ENCODE data around the gene PTAR1. TPM values are rescaled to one million over a fixed set of nuclear protein-coding genes. Genes with fewer than 3 reads are reported as not detected.

The PTAR1 gene
- total RNA-seq, 1 experiment from 2014 or later: 32.2 TPM

- TF ChIP-seq, protein P1, sequence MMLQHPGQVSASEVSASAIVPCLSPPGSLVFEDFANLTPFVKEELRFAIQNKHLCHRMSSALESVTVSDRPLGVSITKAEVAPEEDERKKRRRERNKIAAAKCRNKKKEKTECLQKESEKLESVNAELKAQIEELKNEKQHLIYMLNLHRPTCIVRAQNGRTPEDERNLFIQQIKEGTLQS (IDR thresholded peaks at IDR 0.05): no peak
- TF ChIP-seq TCF7L2 (IDR thresholded peaks at IDR 0.05; ENCODE audit: borderline replicate concordance, extremely low read depth, insufficient read depth, insufficient read length): no peak
- no peak for TF ChIP-seq EGR1 (IDR thresholded peaks at IDR 0.05; ENCODE audit: low read depth)
- TF ChIP-seq SRF (IDR thresholded peaks at IDR 0.05; ENCODE audit: low read depth): no peak
- no peak for TF ChIP-seq EZH2phosphoT487 (IDR thresholded peaks at IDR 0.05; ENCODE audit: borderline replicate concordance)
Observed at GRCh38 chr9:69696802-69697201, 63.0 kb downstream of the PTAR1 start (continued).

GRCh38 chr9:69689991-69690538 is 69.7 kb downstream of the PTAR1 start:
- ChIA-PET RAD21 (ENCODE audit: low non-redundant PET in 1 of 2, low total read pairs in 2 of 2, uncharacterized antibody in 2 of 2, unreplicated experiment in 2 of 2) (no interaction called here), CTCF (interaction anchor here (1.4 kb wide), 1 partner anchor 17 kb away, joined by 3 read pairs; no protein-coding TSS in a partner anchor), POLR2A (no interaction called here)
- Histone ChIP-seq H3K9ac (ENCODE audit: low read length) (no peak overlapping the region), H3K36me3 (ENCODE audit: control insufficient read depth in 1 of 2, insufficient read depth in 2 of 2, low read length in 2 of 2) (no peaks in the 10 kb centered on the region), H3K4me2 (ENCODE audit: low read length) (no peak overlapping the region), H4K20me1 (ENCODE audit: insufficient read depth) (no peaks in the 10 kb centered on the region), H3K27me3 (ENCODE audit: insufficient read depth, low read length) (no peaks in the 10 kb centered on the region), H3K79me2 (ENCODE audit: insufficient read depth, low read length) (no peaks in the 10 kb centered on the region), H3K27ac (ENCODE audit: low read depth, low read length) (no peak overlapping the region), H3K4me1 (ENCODE audit: control insufficient read depth in 1 of 2, insufficient read depth in 2 of 2, low read length in 2 of 2) (no peaks in the 10 kb centered on the region), H3K4me3 (replicated peaks in 1 of 2; ENCODE audit: low read depth in 1 of 2, low read length in 2 of 2) (no peak overlapping the region), H3K9me3 (ENCODE audit: control insufficient read depth in 1 of 2, insufficient read depth in 1 of 2, low read depth in 1 of 2, low read length in 2 of 2) (no peaks in the 10 kb centered on the region), H2AFZ (ENCODE audit: low read depth, low read length, poor library complexity, severe bottlenecking) (no peak overlapping the region), H3K9me2 (ENCODE audit: insufficient read depth) (no peaks in the 10 kb centered on the region)
- TF ChIP-seq FOSL1 (IDR thresholded peaks at IDR 0.05; ENCODE audit: low read depth) (no peak), POLR2AphosphoS5 (IDR thresholded peaks at IDR 0.05; ENCODE audit: low read depth, low read length) (no peak), EZH2 (IDR thresholded peaks at IDR 0.05) (no peak), EZH2phosphoT487 (IDR thresholded peaks at IDR 0.05; ENCODE audit: borderline replicate concordance) (no peak), SRF (IDR thresholded peaks at IDR 0.05; ENCODE audit: low read depth) (no peak)
- intact Hi-C loops (cut with micrococcal nuclease): loop anchor here (5.0 kb wide), 1 partner anchor 37 kb away; no protein-coding TSS in a partner anchor
- no peak for ATAC-seq
- no peak for DNase-seq (ENCODE audit: low read depth, low spot score)
- no TSS peak for BruUV-seq (replicated peaks)

DNA sequence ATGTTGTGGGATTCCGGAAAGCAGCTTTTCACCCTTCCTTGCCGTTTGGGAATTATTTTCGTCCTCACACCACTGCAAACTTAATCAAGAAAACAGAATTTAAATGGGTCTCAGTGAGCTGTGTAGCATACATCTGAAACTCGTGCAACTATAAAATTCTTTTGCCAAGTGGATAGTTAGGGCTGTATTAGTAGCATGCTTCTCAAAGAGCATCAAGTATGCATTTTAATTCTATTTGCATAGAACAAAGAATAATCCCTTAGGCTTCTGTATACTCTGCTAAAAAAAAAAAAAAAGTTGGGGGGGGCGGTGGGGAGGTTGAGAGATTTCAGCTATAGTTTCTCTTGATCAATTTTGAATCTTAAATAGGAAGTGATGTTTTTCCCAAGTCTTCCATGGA is 75.9 kb downstream of the PTAR1 start:
- no peak overlapping the region for H3K9ac ChIP-seq (ENCODE audit: low read length)
- no peak for ATAC-seq
- no peaks in the 10 kb centered on the region for H3K79me2 ChIP-seq (ENCODE audit: insufficient read depth, low read length)
- no peak overlapping the region for H3K27ac ChIP-seq (ENCODE audit: low read depth, low read length)
- intact Hi-C loops (cut with micrococcal nuclease): no loop called here
- ChIA-PET POLR2A (no interaction called here), CTCF (no interaction called here), RAD21 (ENCODE audit: low non-redundant PET in 1 of 2, low total read pairs in 2 of 2, uncharacterized antibody in 2 of 2, unreplicated experiment in 2 of 2) (no interaction called here)
- no peaks in the 10 kb centered on the region for H3K27me3 ChIP-seq (ENCODE audit: insufficient read depth, low read length)
- no peak overlapping the region for H2AFZ ChIP-seq (ENCODE audit: low read depth, low read length, poor library complexity, severe bottlenecking)
- no peaks in the 10 kb centered on the region for H4K20me1 ChIP-seq (ENCODE audit: insufficient read depth)
- no peaks in the 10 kb centered on the region for H3K9me2 ChIP-seq (ENCODE audit: insufficient read depth)
- no TSS peak for BruUV-seq (replicated peaks)
- no peak for DNase-seq (ENCODE audit: low read depth, low spot score)
- no peak overlapping the region for H3K4me2 ChIP-seq (ENCODE audit: low read length)
- no peaks in the 10 kb centered on the region for H3K9me3 ChIP-seq (ENCODE audit: control insufficient read depth in 1 of 2, insufficient read depth in 1 of 2, low read depth in 1 of 2, low read length in 2 of 2)
- no peaks in the 10 kb centered on the region for H3K4me1 ChIP-seq (ENCODE audit: control insufficient read depth in 1 of 2, insufficient read depth in 2 of 2, low read length in 2 of 2)
- H3K36me3 ChIP-seq (ENCODE audit: control insufficient read depth in 1 of 2, insufficient read depth in 2 of 2, low read length in 2 of 2): no peaks in the 10 kb centered on the region
- H3K4me3 ChIP-seq (replicated peaks in 1 of 2; ENCODE audit: low read depth in 1 of 2, low read length in 2 of 2): no peak overlapping the region
- no peak for TF ChIP-seq JUND (IDR thresholded peaks at IDR 0.05)
- no peak for TF ChIP-seq REST (IDR thresholded peaks at IDR 0.05; ENCODE audit: low read depth)
- no peak for TF ChIP-seq FOSL1 (IDR thresholded peaks at IDR 0.05; ENCODE audit: low read depth)
- no peak for TF ChIP-seq CEBPB (IDR thresholded peaks at IDR 0.05; ENCODE audit: low read depth)
- TF ChIP-seq CBX3 (IDR thresholded peaks at IDR 0.05; ENCODE audit: low read depth): no peak
- TF ChIP-seq ELF1 (IDR thresholded peaks at IDR 0.05; ENCODE audit: borderline replicate concordance, low read depth): no peak
- no peak for TF ChIP-seq YY1 (IDR thresholded peaks at IDR 0.05; ENCODE audit: extremely low read depth, insufficient replicate concordance, low read depth, low read length)
- TF ChIP-seq ZFX (IDR thresholded peaks at IDR 0.05): no peak
- TF ChIP-seq, protein P1 (IDR thresholded peaks at IDR 0.05): no peak
- TF ChIP-seq POLR2A (IDR thresholded peaks at IDR 0.05; ENCODE audit: borderline replicate concordance, extremely low read depth, insufficient read depth, insufficient read length): no peak
- no peak for TF ChIP-seq SRF (IDR thresholded peaks at IDR 0.05; ENCODE audit: low read depth)
